Measurements from ENCODE around the gene ECE1.
"Not testable (repeated sequence)": the region's sequence is repeated elsewhere in the genome, so short reads cannot be mapped to it uniquely, and the experiment has no call there.

ECE1 gene

DNA sequence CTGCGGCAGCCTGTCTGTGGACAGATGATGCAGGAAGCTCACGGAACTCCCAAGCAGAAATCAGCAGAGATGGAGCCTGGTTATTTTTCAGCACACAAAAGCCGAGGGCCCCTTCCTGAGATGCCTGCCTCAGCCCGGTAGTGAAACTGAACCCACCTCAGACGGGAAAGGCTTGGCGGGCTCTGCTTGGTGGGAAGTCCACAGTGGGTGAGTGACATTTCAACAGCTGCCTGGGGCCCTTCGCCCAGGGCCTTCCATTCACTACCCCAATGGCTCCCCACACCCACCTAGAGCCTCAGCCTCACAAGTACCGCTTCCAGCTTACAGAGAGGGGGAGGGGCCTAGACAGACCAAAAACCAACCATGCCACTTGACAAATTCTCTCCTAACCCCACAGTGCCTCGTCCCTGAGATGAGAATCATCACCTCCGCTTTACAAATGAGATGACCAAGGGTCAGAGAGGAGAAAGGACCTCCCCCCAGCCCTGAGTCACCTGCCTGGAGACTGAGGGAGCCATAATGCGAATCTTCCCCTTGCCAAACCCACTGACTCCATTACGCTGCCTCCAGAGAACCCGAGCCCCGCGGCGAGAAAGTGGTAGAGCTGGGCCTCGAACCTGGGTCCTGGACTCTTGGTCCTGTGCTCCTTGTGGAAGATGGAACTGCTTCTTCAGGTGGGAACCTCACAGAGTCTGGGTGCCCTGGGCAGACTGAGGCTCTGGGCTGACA lies 3.4 kb upstream of the ECE1 start:
- FAIRE-seq = no peak

DNA sequence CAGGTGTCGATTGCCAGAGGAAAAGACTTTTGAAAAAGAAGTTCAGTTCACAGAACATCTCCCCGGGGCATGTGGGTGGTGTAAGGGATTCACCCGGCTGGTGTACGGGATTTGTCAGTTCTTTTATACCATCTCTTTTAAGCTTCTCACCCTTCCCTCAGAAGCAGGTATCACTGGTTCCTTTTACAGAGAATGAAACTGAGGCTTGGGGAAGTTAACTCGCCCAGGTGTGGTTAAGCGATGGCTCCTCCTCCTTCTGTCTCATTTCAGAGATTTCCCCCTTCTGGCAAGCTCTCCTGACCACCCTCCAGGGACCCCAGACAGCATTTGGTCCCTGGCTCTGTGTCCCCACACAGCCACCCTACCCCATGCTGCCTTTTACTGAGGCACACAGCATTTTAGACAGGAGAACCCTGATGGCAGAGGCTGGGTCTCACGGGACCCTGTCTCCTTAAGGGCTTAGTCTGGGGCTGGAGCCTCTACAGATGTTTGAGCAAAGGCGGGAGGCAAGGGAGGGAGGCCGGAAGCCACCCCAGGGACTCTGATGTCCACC lies 2.8 kb upstream of the ECE1 start:
- FAIRE-seq (no peak), DNase-seq (ENCODE audit: insufficient read length, low spot score) (no peak)

More for the DNA sequence above, 3.4 kb upstream of the ECE1 start:
- no peak for DNase-seq (ENCODE audit: insufficient read length, low spot score)

DNA sequence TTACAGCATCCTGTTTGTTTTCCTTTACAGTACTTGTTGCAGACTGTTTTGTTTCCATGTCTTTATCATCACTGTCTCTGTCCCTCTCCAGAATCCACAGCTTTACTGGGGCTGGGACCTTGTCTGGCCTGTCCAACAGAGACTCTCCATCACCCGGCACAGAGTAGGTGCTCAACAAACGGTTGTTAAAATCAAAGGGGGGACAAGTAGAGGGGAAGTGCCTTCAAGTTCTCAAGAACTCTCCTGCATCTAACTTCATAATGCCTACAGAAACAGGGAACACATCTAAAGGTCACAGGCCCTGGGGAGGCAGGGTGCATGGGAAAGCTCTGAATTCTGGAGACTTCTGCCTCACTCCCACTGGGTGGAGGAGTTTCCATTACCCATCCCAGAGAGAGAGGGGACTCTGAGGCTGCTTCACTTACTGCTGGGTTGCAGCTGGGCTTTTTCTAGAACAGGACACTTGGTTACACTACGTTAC lies 2.3 kb upstream of the ECE1 start:
- DNase-seq (ENCODE audit: insufficient read length, low spot score) = no peak
- no peak for FAIRE-seq

DNA sequence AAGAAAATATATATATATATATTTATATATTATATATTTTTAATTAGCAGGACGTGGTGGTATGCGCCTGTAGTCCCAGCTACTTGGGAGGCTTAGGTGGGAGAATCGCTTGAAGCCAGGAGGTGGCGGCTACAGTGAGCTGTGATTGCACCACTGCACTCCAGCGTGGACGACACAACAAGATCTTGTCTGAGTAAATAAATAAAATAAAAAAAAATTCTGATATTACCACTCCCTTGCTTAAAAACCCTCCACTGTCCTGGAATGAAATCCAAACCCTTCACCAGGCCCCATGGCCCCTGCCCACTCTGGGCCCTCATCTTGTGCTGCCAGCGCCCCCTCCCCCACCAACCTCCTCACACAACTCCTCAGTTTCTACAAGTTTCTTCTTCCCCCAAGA lies 1.7 kb upstream of the ECE1 start:
- DNase-seq (ENCODE audit: insufficient read length, low spot score) (no peak), FAIRE-seq (no peak)

DNA sequence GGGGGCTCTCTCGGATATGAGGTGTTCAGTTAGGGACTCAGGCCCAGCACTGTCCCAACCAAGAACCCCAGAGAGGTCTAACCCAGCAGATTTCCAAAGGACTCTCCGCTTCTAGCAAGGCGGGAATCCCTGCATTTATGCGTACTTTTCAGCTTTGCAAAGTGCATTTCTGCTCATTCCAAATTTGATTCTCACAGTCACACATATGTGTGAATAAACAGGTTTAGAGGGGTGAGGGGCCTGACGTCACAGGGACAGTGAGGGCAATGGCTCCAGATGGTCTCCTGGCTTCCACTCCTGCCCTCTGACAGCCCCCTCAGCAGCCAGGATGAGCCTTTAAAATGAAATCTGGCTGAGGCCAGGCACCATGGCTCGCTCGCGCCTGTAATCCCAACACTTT lies 921 bp upstream of the ECE1 start:
- DNase-seq (ENCODE audit: insufficient read length, low spot score) = no peak
- no peak for FAIRE-seq

DNA sequence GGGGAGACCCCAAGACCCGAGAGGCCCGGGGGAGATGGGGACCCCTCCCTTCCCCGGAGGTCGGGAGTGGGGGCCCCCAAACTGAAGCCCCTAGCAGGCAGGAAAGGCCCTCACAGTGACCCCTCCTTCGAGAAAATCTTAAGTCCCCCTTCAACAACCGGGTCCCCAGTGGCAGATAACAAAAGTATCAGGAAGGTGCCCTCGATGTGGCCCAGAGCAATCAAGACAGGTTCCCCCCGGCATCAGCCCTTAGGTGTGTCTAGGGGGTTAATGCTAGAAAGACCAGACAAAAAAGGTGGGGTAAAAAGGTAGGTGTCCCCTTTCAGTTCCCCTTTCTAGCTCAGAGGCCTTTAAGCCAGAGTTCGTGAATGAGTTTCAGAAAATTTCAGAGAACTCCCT lies 282 bp upstream of the ECE1 start:
- FAIRE-seq (no peak), DNase-seq (ENCODE audit: insufficient read length, low spot score) (no peak)

DNA sequence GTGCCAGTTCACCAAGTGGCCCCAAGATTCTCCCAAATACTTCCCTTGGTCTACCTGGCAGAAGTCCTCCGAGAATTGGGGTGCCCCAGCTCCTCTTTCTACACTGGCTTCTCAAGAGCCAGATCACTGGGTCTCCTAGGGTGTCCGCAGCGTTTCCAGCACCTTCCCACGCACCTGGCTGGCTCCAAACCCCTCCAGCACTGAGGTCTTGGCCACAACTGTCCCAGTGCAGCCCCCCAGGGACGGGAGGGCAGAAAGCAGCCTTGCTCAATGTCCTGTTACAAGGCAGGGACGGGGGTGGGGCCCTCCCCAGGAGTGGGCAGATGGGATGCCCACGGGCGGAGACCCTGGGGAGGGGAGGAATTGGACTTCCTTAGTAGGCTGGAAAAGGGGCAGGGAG lies 1.1 kb downstream of the ECE1 start:
- DNase-seq (ENCODE audit: insufficient read length, low spot score) (no peak), FAIRE-seq (no peak)

DNA sequence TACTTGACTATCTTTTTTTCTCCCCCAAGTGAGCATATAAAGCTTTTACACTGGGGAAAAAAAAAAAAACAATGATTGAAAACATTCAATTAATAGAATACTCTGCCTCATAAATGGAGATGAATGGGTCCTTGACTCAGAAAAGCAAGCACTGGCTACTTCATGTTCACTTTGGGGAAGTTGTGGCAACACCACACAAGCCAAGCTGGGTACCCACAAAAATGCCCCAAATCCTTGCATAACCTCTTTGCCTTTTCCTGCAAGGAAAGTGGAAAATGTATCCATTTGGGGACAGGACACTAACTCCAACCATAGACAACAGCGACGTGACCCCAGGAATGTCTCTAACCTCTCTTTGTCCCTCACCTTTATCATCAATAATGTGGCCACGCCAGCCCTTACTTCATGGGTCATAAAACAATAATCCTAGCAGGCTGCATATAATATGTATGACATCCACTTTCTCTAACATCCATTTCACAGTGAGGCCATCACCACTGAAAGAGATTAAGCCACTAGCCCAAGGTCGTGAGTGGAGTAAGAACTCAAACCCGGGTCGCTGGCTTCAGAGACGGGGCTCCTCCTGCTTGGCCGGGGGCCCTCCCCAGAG lies 2.3 kb downstream of the ECE1 start:
- FAIRE-seq (no peak), DNase-seq (ENCODE audit: insufficient read length, low spot score) (no peak)

DNA sequence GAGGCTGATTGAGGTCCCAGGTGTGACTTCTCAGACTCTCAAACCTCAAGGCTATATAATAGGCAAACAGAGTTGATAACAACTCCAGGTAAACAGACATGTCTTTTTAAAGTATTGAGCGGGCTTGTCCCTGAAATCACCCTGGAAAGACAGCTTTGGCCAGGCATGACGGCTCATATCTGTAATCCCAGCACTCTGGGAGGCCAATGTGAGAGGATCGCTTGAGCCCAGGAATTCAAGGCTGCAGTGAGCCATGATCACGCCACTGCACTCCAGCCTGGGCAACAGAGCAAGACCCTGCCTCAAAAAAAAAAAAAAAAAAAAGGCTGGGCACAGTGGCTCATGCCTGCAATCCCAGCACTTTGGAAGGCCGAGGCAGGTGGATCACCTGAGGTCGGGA lies 4.9 kb downstream of the ECE1 start:
- not testable (repeated sequence) for FAIRE-seq

DNA sequence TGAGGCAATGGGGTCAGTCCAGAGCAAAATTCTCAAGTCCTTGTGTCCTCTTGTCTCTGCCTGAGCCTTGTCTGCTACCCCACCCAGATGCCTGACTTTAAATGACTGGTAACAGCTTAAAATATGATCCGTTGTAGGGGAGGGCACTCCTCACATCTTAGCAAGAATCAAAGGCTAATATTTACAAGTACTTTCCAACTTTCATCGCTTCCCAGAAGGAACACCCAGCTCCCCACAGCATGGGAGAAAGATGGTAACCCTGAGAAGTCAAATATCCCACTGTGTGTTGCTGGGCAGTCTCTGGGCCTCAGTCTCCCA lies 5.2 kb downstream of the ECE1 start:
- FAIRE-seq (no peak), DNase-seq (ENCODE audit: insufficient read length, low spot score) (no peak)

More for the DNA sequence above, 4.9 kb downstream of the ECE1 start:
- not testable (repeated sequence) for DNase-seq (ENCODE audit: insufficient read length, low spot score)

DNA sequence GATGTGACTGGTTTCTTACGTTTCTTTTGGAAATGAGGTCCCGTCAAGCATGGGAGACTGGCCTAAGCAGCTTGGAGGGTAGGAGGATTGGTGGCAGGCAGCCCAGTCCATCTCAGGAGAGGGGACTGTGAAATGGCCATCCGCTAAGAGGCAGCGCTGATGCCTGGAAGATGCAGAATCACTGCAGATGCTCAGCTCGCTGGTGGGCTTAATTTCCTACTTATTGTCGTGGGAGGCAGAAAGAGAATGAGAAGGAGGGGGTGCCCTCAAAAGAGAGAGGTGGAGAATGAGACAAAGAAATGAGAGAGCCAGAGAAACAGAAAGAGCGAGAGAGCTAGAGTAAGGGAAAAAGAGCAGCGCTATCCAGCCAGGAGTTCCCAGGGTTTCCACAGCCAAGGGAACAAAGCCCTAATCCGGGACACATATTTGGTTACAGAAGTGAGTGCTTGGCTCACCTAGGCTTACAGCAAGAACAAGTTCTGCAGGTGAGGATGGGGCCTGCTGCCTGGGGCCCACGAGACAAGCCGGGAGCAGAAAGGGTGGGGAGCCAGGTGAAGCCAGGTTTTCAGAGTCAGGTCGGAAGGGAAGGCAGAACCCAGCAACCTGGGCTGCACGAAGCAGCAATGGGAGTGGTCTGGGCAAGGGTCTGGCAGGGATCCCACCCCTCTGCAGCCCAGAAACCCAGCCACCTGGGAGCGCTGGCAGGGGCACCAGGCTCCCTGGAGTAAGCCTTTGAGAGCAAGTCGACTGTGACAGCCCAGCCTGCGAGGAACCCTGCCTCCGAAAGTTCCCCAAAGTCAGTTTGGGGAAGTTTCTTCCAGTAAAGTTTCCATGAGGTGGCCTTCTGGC lies 5.8 kb downstream of the ECE1 start:
- FAIRE-seq = no peak
- no peak for DNase-seq (ENCODE audit: insufficient read length, low spot score)

DNA sequence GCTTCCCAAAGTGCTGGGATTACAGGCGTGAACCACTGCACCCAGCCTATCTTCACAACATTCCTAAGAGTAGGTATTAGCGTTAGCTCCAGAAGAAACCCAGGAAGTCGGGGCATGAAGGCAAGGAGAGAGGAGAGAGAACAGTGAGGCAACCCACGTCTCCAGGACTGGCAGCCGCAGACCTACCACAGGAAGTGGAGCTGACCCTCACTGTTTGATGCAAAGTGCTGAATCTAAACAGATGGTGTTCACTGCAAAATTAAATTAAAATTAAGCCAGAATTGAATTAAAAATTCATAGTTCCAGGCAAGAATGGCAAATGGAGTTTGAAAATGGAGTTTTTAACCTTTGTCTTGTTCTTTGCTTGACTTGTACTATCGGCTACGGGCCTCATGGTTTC lies 6.7 kb downstream of the ECE1 start:
- DNase-seq (ENCODE audit: insufficient read length, low spot score) (no peak), FAIRE-seq (no peak)

DNA sequence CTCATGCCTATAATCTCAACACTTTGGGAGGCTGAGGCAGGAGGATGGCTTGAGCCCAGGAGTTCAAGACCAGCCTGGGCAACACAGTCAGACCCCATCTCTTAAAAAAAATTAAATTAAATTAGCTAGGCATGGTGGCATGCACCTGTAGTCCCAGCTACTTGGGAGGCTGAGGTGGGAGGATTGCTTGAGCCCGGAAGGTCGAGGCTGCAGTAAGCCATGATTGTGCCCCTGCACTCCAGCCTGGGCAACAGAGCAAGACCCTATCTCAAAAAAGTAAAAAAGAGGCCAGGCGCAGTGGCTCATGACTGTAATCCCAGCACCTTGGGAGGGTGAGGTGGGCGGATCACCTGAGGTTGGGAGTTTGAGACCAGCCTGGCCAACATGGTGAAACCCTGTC lies 8.2 kb downstream of the ECE1 start:
- DNase-seq (ENCODE audit: insufficient read length, low spot score); FAIRE-seq: not testable (repeated sequence)

DNA sequence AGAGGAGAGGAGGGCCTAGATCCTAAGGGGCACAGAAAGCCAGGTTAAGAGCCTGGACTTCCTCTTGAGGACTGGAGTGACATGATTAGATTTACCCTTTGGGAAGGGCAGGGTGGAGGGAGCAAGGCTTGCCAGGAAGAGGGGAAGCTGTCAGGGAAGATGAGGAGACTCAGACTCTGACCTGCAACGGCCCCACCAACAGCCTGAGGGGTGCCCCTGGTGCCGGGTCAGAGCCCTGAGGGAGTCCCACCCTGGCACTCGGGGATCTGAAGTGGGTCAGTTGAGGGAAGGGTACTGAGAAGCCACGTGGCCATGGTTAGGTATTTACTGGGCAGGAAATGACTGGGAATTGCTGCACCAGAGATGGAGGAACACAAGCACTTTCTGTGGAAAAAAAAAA lies 9.8 kb downstream of the ECE1 start:
- FAIRE-seq (no peak), DNase-seq (ENCODE audit: insufficient read length, low spot score) (no peak)

DNA sequence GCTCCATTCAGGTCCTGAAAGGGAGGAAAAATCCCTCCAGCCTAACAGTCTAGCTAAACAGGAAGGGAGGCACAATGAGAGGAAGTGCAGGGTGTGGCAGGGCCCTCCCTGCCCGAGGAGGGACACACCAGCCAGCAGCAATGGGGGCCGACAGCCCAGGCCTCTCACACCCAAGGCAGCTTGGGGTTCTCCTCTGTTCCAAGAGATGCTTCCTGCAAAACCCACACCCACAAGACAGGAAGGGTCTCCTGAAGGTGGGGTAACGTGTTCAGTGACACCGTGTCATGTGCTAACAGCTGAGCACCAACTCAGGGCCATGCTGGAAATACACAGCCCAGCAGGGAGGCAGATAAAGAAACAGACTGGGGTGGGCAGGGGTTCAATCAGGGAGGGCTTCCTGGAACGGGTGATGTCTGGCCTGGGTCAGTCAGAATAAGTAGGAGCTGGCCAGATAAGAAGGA lies 10.2 kb downstream of the ECE1 start:
- no peak for DNase-seq (ENCODE audit: insufficient read length, low spot score)
- FAIRE-seq = no peak

DNA sequence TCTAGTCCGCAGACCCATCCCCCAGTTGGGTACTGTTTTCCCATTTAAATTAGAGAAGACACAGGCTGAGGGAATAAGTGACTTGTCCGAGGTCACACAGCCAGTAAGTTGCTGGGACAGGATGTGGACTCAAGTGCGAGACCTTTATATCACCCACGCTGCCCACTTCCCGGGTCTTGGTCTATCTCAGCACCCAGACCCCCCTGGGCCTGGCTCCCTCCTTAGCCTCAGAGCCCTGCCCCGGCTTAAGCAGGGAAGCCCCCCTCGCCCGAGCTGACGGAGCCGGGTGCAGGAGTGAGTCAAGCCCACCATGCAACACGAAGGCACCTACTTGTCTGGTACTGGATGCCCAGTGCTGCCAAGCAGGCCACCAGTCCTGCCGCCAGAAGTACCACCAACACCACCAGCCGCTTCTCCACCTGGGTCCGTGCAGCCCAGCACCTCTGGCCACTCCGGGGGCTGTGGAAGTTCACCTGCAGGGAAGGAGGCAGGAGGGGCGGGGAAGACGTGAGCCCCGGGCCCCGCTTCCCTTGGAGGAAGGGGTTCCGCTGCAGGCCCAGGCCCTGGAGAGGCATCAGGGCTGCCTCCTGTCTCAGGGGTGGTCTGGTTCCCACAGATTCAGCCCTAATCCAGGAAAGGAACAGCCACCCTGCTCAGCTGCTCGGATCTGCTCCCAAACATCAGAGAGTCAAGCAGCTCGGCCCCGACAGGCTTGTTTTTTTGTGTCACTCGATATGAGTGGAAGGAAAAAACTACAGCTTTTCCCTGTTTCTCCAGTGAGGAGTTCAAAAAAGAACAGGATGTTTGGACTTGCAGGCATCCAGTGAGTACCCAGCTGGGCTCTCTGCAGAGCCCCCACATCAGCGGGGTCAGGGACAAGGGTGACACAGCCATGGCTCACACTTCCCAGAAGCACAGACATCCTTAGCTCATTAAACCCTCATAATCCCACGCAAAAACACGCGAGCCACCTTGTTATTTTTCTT lies 11.1 kb downstream of the ECE1 start:
- DNase-seq (ENCODE audit: insufficient read length, low spot score) (no peak), FAIRE-seq (no peak)

DNA sequence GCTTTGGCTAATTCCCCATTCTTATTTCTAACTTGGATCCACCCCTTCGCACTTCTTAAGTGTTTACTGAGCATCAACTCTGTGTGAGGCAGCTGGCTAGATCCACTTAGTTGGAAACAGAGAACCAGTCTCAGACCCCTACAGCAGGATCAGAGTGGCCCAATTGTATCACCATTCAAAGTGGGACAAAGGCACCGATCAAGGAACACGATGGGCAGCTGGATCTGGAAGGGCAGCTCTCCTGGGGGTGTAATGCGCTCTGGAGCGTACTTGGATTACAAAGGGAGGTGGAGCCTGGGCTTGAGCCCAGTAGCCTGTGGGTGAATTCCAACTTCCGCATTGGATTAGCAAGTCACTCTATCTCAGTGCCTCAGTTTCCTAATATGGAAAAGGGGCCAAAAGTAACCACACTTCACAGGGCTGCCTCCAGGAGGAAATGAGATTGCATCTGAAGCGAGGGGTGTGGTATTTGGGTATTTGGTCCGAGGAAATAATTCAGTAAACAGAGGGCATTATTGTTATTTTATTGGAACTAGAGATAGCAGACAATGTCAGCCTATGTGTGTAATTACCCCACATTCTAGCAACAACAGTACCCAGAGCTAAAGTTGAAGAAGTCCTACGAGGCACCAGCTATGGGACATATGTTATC lies 11.9 kb downstream of the ECE1 start:
- FAIRE-seq = no peak
- no peak for DNase-seq (ENCODE audit: insufficient read length, low spot score)

DNA sequence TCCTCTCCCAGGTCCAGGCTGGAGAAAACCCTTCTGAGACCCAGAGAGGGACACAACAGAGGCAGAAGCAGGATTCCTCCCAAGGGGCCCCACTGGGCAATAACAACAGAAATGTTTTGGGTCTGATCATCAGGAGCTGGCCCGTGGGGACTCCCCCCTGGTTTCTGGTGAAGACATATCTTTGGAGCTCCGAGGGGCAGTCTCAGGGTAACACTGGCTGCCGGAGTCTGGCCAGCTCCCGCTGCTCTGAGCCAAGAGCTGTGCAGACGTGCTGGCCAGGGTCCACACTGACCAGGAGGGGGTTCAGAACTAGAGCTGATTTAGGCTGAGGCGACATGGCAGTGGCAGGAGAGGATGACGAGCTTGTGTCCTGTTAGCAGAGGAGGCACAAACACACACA lies 13.1 kb downstream of the ECE1 start:
- DNase-seq (ENCODE audit: insufficient read length, low spot score) (no peak), FAIRE-seq (no peak)

DNA sequence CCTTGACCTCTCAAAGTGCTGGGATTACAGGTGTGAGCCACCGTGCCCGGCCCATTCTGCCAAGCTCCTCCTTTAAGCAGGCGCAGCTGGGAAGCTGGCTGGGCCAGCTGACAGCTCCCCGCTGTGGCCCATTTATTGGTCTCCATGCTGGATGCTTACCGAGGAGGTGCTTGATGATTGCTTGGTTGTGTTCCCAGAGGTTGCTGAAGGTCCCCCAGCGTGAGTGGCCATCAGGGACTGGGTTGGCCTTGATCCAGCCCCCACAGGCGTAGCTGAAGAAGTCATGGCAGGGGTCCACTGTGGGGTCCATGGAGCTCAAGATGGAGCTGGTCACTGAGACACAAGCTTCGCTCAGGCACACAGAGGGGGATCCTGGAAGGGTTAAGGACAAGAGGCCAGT lies 17.7 kb downstream of the ECE1 start:
- no peak for DNase-seq (ENCODE audit: insufficient read length, low spot score)
- FAIRE-seq = no peak

DNA sequence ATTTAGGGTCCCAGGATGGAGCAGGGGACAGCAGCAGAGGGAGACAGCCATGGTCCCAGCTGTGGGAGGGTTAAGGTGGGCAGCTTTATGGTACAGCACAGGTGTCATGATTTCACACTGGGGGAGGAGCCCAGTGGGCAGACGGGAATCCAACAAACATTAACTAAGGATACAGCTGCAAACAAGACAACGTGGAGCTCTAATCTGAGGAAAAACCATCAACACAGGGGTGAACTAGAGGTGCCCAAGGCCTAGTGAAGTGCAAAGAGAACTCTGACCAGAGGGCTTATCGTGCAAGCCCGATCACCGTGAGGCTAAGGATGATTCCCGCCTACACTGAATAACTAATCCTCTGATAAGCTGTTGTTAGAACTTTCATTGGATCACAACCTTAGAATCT lies 18.7 kb downstream of the ECE1 start:
- DNase-seq (ENCODE audit: insufficient read length, low spot score) = no peak
- FAIRE-seq = no peak
